Epidermal melanocyte (primary cell): ENCODE results near the gene CCM2.

Source experiments
- DNase-seq: peaks from one replicate; pipeline ENCODE4 v3.0.0; 2011; ENCODE audit warnings: low spot score; ENCODE audit not compliant: insufficient read length

CCM2 gene

DNA sequence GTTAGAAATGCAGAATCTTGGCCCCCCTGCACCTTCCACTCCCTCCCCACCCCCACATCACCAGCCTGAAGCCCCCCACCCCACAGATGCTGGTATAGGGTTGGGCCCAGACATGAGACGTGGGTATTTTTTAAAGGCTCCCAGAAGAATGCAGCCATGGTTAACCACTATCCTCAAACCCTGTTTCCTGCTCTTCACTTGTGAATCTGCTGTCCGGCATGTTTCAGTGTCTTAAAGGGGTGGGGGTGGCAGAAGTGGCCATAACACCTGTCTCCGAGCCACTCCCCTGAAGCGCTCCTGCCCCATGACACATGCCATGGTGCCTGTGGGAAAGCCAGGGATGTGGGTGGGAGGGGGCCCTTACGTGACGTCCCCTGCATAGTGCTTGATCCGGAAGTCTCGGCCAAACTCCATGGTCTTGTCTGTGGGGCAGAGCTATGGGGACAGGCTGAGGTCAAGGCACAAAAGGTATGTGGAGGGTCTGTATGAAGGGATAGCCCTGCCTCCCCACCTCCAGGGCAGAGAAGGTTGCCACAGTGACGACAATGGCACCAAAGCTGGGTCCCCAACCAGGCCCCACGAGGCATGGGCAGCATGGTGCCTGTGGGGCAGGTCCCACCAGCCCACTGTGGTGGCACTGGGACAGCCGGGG is 30.8 kb upstream of the CCM2 start:
- no peak for DNase-seq

DNA sequence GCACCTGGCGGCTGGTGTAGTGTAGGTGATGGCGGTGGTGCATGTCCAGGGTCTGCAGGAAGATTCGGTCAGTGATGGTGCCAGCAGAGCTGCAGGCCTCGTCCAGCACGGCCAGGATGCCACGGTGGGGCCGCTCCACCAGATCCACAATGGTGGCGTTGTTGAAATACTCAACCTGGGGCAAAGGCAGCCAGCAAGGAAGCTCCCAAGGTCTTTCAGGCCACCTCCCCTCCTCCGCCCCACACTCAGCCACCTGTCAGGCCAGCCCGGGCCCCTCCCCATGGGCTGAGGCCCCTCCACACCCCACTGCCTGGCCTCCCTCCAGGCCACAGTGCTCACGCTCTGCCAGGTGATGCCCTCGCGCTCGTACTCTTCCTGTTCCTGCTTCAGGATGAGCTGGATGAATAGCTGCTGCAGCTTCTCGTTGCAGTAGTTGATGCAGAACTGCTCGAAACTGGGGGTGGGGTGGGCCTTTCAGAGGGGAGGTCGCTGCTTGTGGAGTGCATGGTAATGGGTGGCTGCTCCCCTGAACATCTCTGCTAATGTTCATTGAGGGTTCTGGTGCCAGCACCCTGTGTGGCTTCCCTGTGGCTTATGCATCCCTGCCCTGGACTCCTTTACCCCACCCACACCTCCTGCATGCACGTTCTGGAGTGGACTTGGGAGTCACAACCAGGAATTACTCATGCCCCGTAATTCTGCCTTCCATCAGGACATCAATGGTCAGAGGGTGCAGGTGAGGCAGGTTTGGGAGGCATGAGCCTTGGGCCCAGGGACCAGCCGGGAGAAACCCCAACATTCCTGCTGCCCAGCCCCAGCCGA is 30.1 kb upstream of the CCM2 start:
- DNase-seq = no peak

DNA sequence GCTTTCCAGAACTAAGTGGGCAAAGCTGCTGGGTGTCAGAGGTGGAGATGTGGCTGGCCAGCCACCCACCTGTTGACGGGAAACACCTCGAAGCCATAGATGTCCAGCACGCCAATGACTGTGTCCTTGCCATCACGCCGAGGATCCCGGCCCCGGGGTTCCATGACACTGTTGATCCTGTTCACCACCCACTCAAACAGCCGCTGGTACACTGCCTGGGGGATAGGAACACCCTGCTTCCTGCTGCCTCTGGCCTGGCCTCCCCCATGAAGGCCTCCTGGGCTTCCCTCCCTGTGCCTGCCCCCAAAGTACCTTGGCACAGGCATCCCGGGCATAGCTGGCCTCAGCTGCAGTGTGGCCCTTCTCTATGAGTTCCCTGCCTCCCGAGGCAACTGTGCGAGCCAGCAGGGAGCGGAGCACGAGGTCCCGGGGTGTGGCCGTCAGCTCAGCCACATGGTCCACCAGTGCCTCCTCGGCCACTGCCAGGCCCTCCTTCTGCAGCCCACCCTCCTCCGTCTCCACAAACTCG is 29.4 kb upstream of the CCM2 start:
- DNase-seq = no peak

DNA sequence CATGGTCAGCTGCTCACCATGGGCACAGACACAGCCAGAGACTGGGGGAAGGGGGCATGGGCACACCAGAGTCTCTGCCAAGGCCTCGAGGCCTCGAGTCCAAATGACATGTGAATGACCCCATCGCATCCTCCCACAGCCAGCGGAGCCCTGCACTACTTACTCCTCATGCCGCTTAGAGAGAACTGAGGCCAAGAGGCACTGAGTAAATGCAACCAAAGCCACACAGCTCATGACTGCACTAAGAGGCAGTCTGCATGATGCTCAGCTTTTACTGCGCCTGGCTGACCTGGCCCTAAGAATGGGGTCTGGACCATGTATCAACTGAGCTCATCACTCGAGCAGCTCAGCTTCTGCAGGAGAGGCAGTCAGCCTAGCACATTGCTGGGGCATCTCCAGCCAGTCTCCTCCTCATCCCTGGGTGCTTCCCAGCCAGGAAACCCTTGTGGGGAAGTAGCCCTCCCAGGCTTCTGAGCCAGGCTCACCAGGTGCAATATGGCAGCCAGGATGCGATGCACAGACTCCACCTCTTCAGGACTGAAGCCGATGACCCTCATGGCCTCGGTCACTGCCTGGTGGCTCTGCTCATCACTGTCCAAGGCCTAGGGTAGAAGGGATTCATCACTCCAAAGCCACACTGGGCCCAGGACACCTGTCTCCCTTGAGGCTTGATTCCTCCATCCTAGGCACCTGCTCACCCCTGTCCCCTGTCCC is 28.7 kb upstream of the CCM2 start:
- DNase-seq = no peak

DNA sequence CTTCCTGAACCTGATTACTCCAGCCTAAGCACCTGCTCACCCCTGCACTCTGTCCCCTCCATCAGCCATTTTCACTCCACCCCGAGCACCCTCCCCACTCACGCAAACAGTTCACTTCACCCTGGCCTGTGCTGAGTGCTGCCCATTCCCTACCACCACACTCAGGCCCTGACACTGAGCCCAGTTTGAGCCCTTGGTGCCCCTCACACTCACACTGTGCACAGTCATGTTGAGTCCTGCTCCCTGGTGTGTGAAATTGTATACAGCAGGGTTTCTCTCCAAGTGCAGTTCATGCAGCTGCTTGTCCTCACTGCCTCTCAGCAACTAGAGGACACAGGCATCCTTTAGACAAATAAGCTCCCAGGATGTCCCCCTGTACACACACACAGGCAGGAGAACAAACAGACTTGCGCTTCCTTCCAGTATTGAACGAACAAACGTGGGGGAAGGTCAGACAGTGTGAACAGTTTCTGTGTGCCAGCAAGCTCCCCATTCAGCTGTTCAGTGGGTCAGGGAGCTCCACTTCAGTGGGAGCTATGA is 28.0 kb upstream of the CCM2 start:
- DNase-seq = no peak

DNA sequence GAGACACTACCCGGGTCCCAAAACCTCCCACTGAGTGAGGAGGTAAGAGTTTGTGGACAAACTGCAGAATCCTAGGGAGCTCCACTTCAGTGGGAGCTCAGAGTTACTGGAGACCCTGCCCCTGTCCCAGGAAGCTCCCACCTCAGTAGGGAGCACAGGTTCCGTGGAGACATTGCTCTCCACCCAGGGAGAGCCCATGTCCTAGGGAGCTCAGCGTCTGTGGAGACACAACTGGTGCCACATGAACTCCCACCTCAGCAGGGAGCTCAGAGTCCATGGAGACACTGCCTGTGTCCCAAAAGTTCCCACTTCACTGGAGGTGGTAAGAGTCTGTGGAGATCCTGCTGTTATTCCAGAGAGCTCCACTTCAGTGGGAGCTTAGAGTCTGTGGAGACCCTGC is 27.4 kb upstream of the CCM2 start:
- DNase-seq = no peak

DNA sequence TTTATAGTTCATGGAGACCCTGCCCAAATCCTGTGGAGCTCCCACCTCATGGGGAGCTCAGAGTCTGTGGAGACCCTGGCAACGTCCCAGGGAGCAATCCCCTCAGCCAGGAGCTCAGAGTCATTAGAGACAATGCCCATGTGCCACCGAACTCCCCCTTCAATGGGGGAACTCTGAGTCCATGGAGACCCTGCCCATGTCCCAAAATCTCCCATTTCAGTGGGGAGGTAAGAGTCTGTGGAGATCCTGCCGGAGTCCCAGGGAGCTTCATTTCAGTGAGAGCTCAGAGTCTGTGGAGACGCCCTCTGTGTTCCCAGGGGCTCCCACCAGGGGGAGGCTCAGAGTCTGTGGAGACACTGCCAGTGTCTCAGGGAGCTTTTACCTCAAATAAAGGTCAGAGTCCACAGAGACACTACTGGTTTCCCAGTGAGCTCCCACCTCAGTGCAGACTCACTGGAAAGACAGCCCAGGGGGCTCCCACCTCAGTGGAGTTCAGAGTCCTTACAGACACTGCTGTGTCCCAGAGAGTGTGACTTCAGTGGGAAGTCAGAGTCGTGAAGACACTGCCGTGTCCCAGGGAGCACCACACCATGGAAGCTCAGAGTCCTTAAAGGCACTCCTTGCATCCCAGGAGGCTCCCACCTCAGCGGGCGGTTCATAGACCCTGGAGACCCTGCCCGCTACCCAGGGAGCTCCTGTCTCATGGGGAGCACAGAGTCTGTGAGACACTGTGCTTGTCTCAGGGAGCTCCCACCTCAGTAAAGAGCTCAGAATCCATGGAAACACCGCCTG is 26.2 kb upstream of the CCM2 start:
- no peak for DNase-seq

DNA sequence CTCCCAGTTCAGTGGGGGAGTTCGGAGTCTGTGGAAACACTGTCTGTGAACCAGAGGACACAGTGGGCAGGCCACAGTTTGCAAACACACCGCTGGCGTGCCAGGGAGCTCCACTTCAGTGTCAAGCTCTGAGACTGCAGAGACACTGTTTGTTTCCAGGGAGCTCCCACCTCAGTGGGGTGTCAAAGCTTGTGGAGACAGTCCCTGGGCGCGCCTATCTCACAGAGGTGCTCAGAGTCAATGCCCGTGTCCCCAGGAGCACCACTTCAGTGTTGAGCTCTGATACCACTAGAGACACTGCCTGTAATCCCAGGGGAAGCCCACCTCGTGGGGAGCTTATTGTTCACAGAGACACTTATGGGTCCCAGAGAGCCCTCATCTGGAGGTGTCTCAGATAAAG is 25.5 kb upstream of the CCM2 start:
- DNase-seq = no peak

DNA sequence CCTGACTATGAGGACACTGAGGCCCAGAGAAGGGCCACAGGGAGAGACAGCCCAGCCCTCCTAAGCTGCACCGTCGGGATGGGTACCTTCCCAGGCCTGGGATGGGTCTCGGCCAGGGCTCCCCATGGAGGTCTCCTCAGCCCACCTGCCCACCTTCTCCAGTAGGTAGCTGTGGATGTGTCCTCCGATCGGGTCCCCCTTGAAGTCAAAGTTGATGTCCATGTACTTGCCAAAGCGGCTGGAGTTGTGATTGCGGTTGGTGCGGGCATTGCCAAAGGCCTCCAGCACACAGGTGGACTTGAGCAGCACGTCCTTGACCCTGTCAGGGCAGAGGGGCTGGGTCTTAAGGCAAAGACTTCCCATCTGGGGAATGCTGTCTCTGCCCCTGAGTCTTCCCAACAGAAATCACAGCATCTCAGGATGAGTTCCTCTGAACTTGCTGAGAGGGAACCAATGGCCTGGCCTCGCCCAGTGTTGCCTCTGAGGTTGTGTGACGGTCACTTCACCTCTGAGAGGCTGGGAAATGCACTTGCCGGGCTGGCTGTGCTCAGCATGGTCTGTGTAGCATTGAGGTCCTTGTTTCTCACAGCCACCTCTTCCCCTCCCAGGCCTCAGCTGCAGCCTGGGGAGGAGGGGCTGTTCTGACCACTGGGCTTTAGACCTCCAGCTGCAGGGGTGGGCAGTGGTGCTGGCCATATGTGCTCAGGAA is 24.5 kb upstream of the CCM2 start:
- no peak for DNase-seq

DNA sequence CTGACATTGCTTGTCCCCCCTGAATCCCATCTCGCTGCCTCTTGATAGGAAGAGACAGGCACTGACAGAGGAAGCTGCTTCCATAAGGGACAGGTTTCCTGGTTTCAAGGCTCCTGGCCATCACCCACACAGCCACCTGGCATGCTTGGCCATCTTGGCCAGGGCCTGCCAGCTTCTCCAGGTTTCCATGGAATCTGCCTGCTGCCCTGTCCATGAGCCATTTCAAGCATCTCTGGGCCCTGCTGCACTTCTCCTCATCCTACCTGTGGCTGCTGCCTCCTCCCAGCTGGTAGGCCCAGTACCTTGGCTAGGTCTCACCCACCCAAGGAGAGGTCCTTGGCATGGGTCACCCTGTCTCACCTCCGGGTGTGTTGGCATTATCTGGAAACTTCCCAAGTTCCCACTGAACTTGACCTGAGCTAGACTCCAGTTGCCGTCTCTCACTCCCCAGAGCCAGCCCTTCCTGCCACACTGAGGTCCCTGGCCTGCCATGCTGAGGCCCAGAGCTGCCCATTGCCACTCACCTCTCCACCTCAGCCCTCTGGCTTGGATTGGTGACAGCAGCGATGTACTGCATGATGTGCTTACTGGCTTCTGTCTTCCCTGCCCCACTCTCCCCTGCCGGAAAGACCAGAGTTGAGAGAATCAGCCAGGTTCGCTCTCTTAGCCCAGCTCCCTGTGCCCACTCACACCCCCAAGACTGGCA is 23.8 kb upstream of the CCM2 start:
- DNase-seq = no peak

DNA sequence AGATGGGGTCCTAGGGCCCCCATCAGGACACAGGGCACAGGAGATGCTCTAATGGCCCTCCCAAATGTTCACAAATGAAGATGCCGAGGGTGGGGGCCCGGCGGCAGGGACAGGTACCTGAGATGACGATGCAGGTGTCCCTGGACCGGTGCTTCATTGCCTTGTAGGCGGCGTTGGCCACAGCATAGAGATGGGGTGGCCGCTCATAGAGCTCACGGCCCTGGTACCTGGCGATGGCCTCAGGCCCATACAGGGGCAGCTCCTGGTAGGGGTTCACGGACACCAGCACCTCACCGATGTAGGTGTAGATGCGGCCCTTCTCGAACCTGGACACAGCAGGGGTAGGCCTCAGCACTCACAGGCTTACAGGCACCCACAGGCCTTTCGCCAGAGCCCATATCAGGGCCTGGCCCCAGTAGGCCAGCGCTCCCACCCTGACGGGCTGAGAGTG is 23.2 kb upstream of the CCM2 start:
- no peak for DNase-seq

DNA sequence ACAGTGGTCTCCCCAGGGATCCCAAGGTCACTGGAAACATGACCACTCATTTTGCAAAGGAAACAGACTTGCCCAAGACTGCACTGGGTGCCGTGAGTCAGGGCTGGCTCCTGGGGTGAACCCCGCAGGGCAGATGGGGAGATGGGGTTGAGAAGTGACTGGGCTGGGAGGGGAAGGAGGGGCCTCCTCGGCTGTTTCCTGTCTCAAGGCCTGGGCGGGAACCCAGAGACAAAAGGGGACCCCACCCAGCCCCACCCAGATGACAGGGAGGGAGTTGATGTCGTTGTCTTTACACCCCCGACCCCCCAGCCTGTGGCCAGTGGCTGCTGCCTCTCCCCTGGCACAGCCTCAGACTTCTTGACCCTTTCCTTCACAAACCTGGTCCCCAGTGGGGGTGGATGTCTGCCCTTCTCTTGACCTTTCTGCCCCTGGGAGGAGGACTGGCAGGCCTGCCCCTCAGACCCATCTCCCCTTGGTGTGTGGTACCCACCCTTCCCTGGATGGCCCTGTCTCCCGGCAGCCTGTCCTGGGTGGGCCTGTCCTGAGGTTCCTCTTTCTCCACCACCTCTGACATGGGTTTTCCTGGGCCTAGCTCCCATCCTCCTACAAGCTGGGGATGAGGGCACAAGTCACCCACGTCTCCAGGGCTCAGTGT is 22.6 kb upstream of the CCM2 start:
- no peak for DNase-seq

DNA sequence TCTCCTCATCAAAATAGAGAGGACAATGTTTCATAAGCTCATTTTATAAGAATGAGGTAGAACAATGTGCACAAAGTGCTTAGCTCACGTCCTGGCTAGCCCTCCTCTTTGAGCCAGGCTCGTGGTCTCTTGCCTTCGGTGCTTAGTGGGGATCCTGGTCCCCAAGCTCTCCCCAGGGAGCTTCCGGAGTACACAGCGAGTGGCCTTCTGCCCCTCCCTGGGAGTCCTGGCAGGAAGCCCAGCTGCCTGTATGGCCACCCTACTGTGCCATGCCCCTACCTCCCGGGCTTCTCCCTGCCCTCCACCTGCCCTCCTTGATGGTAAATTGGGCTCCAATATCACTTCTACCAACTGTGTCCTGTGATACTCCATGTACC is 22.1 kb upstream of the CCM2 start:
- no peak for DNase-seq

DNA sequence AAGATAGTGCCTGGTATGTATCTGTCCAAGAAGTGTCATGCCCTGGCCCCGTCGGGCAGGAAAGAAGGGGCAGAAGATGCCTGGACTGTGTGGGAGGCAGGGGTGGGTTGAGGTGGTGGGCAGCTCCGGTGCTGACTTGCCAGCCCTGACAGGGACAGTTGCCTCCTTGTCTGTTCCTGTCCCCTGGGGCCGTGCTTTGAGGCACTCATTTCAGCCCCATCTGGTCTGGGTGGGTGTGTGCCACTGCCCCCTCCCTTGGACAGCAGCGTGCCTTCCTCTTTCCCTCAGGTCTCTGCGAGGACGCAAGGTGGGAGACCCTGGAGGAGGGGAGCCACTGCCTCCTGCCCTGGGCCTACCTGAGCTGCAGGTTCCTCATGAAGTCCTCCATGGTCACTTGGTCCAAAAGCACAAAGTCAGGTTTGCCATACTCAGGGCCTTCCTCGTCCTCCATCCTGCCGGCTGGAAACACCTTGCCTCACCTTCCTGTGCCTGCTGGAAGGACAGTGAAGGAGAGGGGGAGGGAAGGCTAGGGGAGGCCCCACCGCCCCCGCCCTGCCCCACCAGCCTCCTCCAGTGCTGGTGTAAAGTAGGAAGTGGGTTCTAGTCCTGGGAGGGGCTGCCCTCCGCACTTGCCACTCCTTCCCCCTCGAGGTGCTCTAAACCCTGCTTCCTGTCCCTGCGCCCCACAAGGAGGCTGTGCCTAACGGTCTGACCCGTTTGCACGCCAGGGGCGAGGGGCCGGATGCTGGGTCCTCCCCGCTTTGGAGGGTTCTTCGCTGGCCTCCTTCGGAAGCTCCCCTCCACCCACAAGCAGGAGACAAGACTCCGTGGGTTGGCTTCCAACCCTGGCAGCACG is 21.3 kb upstream of the CCM2 start, which contains the start of gene MYO1G:
TSS of gene MYO1G (minus strand) at position 505 of the 856 bp plus-strand sequence. CDS start at position 451, 54 bp downstream.
- DNase-seq = no peak

DNA sequence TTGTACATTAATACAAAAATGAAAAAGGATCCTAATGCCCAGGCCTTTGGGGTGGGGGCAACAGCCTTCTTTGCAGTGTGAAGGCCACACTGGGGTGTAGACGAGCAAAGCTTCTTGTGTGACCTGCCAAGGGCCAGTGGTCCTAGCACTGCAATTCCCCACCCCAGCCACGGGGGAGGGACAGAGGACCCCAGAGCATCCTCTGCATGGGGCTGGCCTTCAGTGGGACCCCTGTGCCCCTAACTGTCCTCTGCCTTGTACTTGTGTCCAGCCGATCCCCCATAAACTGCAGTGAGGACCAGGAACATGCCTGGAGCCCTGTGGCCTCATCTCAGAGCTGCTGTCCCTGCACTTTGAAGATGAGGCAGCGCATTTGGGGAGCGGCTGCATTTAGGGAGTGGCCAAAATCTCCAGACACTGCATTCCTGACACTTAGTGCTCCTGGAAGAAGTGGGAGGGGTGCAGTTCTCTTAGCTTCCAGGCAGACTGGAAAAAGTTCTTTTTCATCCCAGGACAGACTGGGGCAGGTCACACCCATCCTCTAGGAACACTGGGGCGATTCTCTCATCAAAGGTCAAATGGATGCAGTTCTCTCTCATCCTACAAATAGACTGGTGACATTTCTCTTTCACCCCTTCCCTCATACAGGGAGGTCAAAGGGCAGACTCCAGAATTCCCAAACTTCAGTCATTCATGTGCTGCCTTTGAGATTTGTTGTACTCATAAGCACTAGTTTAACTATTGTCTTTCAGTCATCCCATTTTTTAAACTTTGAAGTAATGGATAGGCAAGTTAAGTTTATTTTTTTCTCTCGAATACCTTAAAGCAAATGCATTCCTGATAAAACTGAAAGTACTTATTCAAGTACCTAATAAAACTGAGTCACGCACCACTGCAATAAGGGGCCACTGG is 20.3 kb upstream of the CCM2 start:
- DNase-seq = no peak

DNA sequence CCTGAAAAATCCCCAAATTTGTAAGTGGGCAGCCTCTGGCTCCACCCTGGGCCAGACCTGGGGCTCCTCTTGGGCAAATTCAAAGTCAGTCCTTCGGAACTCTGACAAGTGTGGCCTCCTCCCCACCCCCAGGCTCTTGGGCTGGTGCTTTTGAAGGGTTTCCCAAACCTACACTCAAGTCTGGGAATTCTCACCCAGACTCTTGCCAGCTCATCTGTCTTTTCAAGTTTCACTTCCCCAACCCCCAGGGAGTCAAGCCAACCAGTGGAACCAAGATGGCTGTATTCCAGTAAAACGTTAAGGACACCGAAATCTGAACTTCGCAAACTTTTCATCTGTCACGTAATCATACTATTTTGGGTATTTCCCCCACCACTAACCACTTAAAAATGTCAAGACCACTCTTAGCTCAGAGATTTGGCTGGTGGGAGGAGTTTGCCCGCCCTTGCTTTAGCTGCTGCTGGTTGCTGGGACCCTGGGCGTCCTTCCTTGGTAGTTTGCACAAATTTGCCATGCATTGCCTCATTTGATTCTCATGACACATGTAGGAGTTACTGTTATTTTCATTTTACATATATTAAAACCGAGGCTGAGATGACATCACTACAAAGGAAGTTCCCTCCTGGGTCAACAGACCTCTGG is 19.5 kb upstream of the CCM2 start:
- DNase-seq = no peak
